GM12874 (cell line): Measurements from ENCODE around the gene MAP3K5.

ENCODE experiments used
- TF ChIP-seq, protein P1 (sequence below): IDR thresholded peaks from 2 replicates; pipeline ENCODE4 v1.5.1; 2011; ENCODE audit warnings: low read depth, mild to moderate bottlenecking, control low read depth, low read length, moderate library complexity; ENCODE audit not compliant: insufficient read depth

The MAP3K5 gene

DNA sequence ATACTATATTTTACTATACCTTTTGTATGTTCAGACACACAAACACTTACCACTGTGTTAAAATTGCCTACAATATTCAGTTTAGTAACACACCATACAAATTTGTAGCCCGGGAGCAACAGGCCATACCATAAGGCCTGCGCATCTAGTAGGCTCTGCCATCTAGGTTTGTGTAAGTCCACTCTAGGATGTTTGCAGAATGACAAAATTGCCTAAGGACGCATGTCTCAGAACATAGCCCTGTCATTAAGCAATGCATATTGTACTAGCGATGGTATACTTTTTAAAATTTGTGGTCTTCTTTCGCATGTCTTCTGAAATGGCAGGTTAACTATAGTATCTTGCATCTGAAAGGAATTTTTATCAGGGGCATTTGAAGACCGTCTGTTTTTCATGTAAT, 215.5 kb downstream of the MAP3K5 start:
- TF ChIP-seq, protein P1, sequence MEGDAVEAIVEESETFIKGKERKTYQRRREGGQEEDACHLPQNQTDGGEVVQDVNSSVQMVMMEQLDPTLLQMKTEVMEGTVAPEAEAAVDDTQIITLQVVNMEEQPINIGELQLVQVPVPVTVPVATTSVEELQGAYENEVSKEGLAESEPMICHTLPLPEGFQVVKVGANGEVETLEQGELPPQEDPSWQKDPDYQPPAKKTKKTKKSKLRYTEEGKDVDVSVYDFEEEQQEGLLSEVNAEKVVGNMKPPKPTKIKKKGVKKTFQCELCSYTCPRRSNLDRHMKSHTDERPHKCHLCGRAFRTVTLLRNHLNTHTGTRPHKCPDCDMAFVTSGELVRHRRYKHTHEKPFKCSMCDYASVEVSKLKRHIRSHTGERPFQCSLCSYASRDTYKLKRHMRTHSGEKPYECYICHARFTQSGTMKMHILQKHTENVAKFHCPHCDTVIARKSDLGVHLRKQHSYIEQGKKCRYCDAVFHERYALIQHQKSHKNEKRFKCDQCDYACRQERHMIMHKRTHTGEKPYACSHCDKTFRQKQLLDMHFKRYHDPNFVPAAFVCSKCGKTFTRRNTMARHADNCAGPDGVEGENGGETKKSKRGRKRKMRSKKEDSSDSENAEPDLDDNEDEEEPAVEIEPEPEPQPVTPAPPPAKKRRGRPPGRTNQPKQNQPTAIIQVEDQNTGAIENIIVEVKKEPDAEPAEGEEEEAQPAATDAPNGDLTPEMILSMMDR: no peak

DNA sequence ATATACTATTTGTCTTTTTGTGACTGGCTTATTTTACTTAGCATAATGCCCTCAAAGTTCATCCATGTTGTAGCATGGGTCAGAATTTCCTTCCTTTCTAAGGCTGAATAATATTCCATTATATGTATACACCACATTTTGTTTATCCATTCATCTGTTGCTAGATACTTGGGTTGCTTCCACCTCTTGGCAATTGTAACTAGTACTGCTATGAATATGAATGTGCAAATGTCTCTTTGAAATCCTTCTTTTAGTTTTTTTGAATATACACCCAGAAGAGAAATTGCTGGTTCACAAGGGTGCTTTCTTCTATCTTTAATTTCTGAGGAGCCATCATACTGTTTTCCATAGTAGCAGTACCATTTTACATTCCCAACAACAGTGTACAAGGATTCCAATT, 220.8 kb downstream of the MAP3K5 start:
- TF ChIP-seq, protein P1: no peak

DNA sequence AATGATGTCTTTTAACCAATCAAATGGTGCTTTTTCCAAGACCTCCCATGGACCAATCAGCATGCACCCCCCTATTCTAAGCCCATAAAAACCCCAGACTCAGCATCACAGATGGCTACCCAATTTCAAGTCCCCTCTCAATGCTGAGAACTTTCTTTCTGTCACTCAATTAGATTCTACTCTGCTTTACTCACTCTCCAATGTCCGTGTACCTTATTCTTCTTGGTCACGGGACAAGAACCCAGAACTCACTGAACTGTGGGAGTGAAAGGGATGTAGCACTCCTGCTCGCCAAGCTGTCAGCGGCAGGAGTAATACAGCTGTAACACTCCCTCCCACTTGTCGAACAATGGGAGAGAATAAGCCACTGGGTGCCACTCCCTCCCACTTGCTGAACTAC, 221.2 kb downstream of the MAP3K5 start:
- TF ChIP-seq, protein P1: no peak

DNA sequence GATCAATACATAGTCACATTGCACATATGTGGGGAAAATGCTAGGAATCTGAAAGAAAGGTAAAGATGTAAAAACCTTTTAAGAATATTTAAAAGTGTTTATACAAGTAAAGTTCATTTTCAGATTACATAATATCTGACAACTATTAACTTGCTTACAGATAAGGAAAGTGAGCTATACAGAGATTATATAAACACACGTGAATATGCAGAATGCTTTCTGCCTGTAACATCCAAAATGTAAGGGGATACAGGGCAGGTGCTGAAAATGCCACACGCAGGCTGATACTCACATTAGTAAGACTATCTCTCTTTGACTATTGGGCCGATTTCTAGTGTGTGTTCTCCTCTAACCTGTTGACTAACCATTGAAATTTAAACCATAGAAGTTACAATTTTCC, 224.1 kb downstream of the MAP3K5 start:
- TF ChIP-seq, protein P1: no peak

DNA sequence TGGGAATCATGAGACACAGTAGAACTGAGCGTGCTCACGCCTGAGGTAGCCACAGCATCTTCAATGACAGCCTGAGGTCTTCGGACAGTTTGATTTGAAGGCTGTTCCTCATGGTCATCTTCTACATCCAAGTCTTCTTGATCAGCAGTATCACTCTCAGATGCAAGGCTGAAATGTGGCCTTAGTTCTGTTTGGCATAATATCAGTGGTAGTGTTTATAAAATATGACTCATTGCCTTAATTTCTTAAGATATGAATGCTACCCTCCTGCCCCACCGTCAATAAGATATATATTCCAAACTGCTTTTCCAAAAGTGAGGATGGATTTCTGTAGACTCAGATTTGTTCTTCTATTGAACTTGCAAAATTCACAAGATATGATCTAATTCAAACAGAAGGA, 224.6 kb downstream of the MAP3K5 start:
- TF ChIP-seq, protein P1: no peak

DNA sequence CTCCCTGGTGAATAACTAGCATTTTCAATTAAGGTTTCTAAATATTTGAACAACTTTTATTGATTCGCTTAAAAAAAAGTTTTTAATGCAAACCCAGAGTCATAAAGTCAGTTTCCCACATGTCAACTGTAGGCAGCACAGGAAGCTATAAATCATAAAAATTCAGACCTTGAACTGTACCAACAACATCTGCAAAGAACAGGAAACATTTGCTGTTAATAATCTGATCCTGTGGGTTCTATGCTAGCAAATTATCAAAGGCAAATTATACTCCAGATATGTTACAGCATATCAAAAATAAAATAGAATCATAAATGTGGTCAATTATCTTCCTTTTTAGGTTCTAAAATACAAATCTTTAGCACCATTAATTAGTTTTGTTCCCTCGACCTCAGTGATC, 225.4 kb downstream of the MAP3K5 start:
- TF ChIP-seq, protein P1: no peak

DNA sequence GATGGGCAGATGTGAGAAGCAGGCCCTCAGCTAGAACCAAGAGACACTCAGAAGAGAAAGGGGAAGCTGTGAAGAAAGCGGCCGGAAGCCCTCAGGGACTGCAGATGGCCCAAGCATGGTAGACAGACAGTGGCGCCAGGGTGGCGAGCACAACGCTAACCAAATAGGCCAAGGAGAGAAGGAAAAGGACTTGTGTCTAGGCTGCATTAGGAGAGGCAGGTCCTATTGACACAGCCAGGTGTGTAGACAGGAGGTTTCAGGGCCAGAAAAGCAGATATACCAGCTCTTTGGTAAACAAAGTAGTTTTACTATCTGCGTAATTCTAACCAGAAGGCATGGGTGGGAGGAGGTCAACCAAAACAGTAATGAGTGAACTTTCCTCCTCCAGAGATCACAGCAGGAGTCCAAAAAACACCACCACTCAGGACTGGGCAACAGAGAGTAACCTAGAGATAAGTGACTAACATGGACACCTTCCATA, 226.2 kb downstream of the MAP3K5 start:
- TF ChIP-seq, protein P1: no peak

DNA sequence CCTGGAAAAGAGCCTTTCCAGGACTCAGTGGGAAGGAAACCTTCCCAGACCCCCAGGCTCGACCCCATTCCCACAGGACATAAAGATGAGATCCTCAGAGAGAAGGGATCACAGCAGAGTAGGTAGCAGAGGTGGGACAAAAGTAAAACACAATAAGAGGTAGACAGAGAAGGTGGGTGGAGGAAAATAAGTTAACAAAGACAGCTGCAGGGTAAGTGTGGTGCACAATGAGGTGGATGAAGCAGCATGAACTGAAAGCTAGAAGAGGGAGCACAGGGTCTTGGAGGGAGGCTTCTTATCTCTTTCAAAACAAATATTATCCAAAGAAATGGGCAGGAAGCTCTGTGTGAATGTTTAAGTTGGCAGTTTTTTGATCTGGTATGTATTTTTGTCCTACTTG, 228.1 kb downstream of the MAP3K5 start:
- TF ChIP-seq, protein P1: no peak
